ENCODE data around the gene TCF7.
"Not testable (repeated sequence)": the region's sequence is repeated elsewhere in the genome, so short reads cannot be mapped to it uniquely, and the experiment has no call there.

The TCF7 gene

DNA sequence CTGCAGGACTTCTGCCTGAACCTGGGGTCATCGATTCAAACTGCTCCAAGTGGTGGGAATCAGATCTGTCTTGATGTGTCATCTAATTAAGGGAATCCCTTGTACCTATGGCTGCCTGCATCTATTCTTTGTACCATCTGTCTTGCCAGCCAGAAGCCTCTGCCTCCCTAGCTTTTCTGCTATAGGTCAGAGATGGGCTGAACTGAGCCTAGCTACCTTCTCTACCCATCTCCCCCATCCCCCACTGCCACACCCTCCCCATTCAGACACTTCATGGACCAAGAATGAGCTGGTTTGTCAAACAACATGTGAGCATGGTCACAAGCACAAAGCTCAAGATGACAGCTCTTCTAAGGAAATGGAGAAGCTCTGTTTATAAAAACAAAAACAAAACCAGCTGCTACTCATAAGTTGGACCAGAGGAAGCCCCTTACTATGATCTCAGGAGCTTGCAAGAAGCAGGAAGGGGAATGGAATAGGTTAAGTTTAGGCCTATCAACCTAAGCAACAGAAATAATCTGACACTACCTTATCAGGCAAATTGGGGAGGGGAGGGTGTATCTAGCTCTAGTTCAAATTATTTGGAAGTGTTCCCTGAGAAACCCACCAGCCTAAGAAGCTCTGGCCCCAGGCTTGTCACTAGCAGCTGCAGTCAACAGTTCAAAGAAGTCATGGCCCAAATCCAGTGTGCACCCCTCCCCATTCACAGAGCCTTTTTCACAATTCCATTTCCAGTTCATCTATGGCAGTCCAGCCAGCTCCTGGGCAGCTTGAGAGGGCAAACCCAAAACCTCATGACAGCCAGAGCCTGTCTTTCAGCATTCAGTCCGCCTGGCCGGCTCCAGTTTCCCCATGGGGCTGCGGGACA lies 32.4 kb downstream of the TCF7 start:
- TF ChIP-seq, protein P1, sequence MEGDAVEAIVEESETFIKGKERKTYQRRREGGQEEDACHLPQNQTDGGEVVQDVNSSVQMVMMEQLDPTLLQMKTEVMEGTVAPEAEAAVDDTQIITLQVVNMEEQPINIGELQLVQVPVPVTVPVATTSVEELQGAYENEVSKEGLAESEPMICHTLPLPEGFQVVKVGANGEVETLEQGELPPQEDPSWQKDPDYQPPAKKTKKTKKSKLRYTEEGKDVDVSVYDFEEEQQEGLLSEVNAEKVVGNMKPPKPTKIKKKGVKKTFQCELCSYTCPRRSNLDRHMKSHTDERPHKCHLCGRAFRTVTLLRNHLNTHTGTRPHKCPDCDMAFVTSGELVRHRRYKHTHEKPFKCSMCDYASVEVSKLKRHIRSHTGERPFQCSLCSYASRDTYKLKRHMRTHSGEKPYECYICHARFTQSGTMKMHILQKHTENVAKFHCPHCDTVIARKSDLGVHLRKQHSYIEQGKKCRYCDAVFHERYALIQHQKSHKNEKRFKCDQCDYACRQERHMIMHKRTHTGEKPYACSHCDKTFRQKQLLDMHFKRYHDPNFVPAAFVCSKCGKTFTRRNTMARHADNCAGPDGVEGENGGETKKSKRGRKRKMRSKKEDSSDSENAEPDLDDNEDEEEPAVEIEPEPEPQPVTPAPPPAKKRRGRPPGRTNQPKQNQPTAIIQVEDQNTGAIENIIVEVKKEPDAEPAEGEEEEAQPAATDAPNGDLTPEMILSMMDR (IDR thresholded peaks at IDR 0.05; ENCODE audit: control insufficient read depth, extremely low read depth, insufficient read depth): no peak
- H3K4me3 ChIP-seq (ENCODE audit: low read depth, low read length): no peak overlapping the region
- DNase-seq (ENCODE audit: low read depth): no peak

DNA sequence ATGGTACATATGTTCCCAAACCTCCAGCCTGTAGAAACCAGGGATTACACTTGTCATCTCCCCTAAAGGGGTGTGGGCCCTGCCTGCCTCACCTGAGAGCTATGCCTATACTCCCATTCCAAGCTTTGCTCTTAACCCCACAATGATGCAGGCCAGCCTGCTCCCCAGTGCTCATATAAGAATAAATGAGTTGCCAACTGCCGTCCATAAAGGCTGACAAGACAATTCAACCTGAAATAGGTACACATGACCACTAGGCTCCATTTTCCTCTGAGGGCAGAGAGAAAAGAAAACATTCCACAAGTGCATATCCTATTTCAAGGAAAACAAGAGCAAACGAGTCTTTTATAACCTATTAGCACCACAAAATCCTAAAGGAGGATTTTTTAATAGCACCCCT lies 33.8 kb downstream of the TCF7 start:
- DNase-seq (ENCODE audit: low read depth): no peak
- TF ChIP-seq, protein P1 (IDR thresholded peaks at IDR 0.05; ENCODE audit: control insufficient read depth, extremely low read depth, insufficient read depth): no peak
- no peak overlapping the region for H3K4me3 ChIP-seq (ENCODE audit: low read depth, low read length)

DNA sequence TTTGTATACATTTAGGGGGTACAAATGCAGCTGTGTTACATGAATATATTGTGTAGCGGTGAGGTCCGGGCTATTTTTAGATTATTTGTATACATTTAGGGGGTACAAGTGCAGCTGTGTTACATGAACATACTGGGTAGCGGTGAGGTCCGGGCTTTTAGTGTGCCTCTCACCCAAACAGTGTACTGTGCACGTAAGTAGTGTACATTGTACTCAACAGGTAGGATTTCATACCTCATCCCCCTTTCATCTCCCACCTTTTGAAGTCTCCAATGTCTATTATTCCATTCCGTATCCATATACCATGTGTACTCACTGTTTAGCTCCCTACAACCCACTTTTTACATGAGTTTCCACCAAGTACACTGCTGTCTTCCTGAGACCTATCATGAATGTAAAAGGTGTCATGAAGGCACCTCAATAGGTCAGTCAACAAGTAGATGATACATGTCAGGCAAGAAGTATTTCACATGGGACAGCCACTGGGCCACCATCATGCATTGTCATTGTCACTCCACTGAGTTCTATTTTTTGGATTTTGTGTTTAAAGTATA lies 34.6 kb downstream of the TCF7 start:
- no peak for DNase-seq (ENCODE audit: low read depth)
- no peak overlapping the region for H3K4me3 ChIP-seq (ENCODE audit: low read depth, low read length)
- TF ChIP-seq, protein P1 (IDR thresholded peaks at IDR 0.05; ENCODE audit: control insufficient read depth, extremely low read depth, insufficient read depth): no peak

DNA sequence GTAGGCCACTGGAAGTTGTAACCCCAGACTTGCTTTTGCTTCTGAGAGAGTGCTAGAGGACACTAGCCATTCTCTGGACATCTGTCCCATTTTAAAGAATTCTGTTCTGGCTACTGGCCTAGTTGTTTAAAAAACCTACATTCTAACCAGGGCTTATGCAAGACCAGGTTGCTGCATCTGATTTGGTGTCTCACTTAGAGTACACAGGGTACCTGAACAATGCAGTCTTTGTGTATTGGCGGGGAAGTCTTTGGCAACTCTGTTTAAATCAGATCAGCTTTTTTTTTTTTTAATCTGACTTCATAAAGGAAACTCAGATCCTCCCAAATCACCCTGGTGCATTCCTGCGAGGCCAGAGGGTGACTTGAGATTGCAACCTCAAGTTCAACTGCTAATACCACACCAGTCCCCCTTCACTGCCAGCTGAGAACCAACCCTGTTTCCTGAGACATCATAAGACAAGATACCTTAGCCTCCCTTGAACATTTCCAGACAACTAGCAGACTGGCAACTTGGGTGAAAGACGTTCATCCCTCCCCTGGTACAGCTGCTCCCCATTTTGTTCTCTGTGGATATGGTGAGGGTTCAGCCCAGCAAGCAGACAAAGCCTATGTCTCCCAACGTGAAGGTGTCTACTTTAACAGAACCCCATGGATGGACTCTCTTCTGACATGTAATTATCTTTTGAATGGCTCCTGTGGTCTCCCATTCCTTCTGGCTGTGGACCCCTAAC lies 35.3 kb downstream of the TCF7 start:
- no peak for DNase-seq (ENCODE audit: low read depth)
- TF ChIP-seq, protein P1 (IDR thresholded peaks at IDR 0.05; ENCODE audit: control insufficient read depth, extremely low read depth, insufficient read depth): no peak
- H3K4me3 ChIP-seq (ENCODE audit: low read depth, low read length): no peak overlapping the region

DNA sequence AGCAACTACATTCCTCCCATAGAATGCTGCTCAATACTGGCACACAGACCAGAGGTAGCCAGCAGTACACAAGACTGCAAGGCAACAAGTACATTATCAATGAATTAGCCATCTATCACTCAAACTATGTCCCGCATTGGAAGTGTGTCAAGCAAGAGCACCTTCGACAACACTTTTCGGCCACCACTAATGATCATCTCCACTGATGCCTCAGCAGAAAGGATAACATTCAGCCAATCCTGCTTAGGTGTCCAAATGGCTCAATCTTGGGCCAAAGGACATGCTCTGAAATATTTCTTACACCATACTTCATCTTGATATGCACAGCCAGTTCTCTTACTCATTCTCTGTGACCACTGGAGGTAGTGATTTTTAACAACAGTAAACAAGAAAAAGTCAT lies 37.2 kb downstream of the TCF7 start:
- no peak overlapping the region for H3K4me3 ChIP-seq (ENCODE audit: low read depth, low read length)
- TF ChIP-seq, protein P1 (IDR thresholded peaks at IDR 0.05; ENCODE audit: control insufficient read depth, extremely low read depth, insufficient read depth): no peak
- DNase-seq (ENCODE audit: low read depth): no peak

DNA sequence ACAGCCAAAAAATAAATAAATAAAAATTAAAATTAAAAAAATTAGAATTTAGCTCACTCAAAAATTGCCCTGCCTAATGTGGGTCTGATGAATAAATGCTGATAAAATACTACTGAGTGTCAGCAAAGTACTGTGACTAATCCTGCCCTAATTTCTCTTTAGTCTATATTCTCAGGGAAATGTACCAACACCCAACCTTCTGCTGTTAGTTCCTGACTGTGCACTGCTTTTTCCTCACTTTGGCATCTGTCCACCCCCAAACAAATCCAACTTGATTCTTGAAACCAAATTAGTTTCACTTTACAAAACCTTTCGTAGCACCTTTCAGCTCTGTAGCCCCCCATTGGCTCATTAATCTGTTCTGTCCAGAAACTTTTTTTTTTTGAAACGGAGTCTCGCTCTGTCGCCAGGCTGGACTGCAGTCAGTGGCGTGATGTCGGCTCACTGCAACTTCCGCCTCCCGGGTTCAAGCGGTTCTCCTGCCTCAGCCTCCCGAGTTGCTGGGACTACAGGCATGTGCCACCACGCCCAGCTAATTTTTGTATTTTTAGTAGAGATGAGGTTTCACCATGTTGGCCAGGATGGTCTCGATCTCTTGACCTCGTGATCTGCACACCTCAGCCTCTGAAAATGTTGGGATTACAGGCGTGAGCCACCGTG lies 37.8 kb downstream of the TCF7 start:
- DNase-seq (ENCODE audit: low read depth); H3K4me3 ChIP-seq (ENCODE audit: low read depth, low read length): not testable (repeated sequence)

DNA sequence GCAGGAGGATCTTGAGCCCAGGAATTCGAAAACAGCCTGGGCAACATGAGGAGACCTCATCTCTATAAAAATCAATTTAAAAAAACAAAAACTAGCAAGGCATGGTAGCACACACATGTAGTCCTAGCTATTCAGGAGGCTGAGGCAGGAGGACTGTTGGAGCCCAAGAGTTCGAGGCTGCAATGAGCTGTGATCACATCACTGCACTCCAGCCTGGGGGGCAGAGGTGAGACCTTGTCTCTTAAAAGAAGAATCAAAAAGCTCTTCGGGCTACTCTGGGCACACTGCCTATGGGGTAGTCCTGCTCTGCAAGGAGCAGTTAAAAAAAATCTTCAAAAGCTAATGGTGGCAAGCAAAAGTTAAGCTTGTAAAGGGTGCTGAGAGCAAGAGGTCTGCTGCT lies 38.8 kb downstream of the TCF7 start:
- H3K4me3 ChIP-seq (ENCODE audit: low read depth, low read length): no peak overlapping the region
- TF ChIP-seq, protein P1 (IDR thresholded peaks at IDR 0.05; ENCODE audit: control insufficient read depth, extremely low read depth, insufficient read depth): no peak
- no peak for DNase-seq (ENCODE audit: low read depth)
